ENCODE results near the gene SMARCC1.

GRCh38 chr3:47772788-47773187 lies 8.9 kb downstream of the SMARCC1 start:
- TF ChIP-seq, protein P1, sequence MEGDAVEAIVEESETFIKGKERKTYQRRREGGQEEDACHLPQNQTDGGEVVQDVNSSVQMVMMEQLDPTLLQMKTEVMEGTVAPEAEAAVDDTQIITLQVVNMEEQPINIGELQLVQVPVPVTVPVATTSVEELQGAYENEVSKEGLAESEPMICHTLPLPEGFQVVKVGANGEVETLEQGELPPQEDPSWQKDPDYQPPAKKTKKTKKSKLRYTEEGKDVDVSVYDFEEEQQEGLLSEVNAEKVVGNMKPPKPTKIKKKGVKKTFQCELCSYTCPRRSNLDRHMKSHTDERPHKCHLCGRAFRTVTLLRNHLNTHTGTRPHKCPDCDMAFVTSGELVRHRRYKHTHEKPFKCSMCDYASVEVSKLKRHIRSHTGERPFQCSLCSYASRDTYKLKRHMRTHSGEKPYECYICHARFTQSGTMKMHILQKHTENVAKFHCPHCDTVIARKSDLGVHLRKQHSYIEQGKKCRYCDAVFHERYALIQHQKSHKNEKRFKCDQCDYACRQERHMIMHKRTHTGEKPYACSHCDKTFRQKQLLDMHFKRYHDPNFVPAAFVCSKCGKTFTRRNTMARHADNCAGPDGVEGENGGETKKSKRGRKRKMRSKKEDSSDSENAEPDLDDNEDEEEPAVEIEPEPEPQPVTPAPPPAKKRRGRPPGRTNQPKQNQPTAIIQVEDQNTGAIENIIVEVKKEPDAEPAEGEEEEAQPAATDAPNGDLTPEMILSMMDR (tag by site-specific recombination; IDR thresholded peaks at IDR 0.05), result no peak
- TF ChIP-seq GLI2 (tag by site-specific recombination; IDR thresholded peaks at IDR 0.05; ENCODE audit: borderline replicate concordance, low read depth) (no peak), ZNF121 (tag by site-specific recombination; IDR thresholded peaks at IDR 0.05) (no peak), REPIN1 (tag by site-specific recombination; IDR thresholded peaks at IDR 0.05; ENCODE audit: low read depth) (no peak), ZBTB26 (tag by site-specific recombination; optimal IDR thresholded peaks at IDR 0.05) (no peak), ZNF776 (tag by site-specific recombination; IDR thresholded peaks at IDR 0.05; ENCODE audit: borderline replicate concordance) (no peak), ZNF658 (tag by site-specific recombination; IDR thresholded peaks at IDR 0.05) (no peak), ZSCAN18 (tag by site-specific recombination; IDR thresholded peaks at IDR 0.05) (no peak)
